Skeletal muscle satellite cell (primary cell): Measurements from ENCODE around the gene FARS2.

Experiments used
- H3K27me3 ChIP-seq: 2 replicates; pipeline ENCODE4 v1.7.0; 2013; ENCODE audit warnings: low read length; ENCODE audit not compliant: control insufficient read depth, insufficient read depth
- H3K36me3 ChIP-seq: 2 replicates; pipeline ENCODE4 v1.7.0; 2013; ENCODE audit warnings: mild to moderate bottlenecking, control low read depth, low read length; ENCODE audit not compliant: insufficient read depth
- H3K4me1 ChIP-seq: 2 replicates; pipeline ENCODE4 v1.7.0; 2013; ENCODE audit warnings: low read length; ENCODE audit not compliant: control insufficient read depth, insufficient read depth
- H3K4me2 ChIP-seq: 2 replicates; pipeline ENCODE4 v1.7.0; 2013; ENCODE audit warnings: mild to moderate bottlenecking, low read length
- H3K4me3 ChIP-seq: 2 replicates; pipeline ENCODE4 v1.7.0; 2013; ENCODE audit warnings: low read length
- H3K9ac ChIP-seq: 2 replicates; pipeline ENCODE4 v1.7.0; 2013; ENCODE audit warnings: mild to moderate bottlenecking, low read depth, low read length, moderate library complexity
- H3K9me3 ChIP-seq: replicated peaks from 2 replicates; pipeline ENCODE4 v1.7.0; 2013; ENCODE audit warnings: mild to moderate bottlenecking, control low read depth, low read length

Gene FARS2

DNA sequence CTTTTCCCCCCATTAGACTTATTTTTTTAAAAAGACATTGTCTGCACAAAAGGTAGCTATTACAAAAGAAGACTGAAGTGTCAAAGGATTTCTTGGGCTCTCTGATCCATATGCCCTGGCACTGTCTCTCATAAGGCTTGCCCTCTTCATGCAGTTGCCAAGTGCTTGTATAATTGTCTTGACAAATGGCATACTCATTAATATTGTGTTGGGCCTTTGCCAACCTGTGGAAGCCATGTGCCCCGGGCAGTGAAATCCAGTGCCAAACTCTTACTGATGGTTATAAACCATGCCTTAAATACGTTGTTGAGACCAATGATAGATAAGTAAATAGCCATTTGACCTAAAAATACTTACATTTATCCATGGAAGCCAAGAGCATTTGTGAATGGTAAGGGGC is 98.1 kb downstream of the FARS2 start:
- no peaks in the 10 kb centered on the region for H3K27me3 ChIP-seq
- H3K4me1 ChIP-seq, result no peaks in the 10 kb centered on the region
- no peaks in the 10 kb centered on the region for H3K36me3 ChIP-seq
- H3K4me3 ChIP-seq, result no peak overlapping the region
- no peaks in the 10 kb centered on the region for H3K9me3 ChIP-seq
- no peak overlapping the region for H3K9ac ChIP-seq
- no peak overlapping the region for H3K4me2 ChIP-seq

DNA sequence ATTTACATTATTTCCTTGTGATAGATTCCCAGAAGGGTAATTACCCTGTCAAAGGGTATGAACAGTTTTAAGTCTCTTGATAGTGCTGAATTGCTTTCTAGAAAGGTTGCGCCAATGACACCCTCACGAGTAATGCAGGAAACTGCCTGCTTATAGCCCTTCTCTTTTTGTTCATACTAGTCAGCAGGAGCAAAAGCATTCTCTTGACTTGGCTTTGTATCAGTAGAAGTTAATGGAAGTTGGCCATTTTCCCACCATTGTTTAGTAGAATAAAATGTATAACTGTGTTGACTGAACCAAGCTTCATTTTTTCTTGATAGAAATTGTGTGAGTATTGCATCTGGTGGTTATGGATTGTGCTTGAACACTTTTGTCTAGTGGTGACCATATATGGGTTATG is 100.1 kb downstream of the FARS2 start:
- Histone ChIP-seq H3K9me3 (no peaks in the 10 kb centered on the region), H3K9ac (no peak overlapping the region), H3K27me3 (no peaks in the 10 kb centered on the region), H3K4me1 (no peaks in the 10 kb centered on the region), H3K4me3 (no peak overlapping the region), H3K4me2 (no peak overlapping the region), H3K36me3 (no peaks in the 10 kb centered on the region)

DNA sequence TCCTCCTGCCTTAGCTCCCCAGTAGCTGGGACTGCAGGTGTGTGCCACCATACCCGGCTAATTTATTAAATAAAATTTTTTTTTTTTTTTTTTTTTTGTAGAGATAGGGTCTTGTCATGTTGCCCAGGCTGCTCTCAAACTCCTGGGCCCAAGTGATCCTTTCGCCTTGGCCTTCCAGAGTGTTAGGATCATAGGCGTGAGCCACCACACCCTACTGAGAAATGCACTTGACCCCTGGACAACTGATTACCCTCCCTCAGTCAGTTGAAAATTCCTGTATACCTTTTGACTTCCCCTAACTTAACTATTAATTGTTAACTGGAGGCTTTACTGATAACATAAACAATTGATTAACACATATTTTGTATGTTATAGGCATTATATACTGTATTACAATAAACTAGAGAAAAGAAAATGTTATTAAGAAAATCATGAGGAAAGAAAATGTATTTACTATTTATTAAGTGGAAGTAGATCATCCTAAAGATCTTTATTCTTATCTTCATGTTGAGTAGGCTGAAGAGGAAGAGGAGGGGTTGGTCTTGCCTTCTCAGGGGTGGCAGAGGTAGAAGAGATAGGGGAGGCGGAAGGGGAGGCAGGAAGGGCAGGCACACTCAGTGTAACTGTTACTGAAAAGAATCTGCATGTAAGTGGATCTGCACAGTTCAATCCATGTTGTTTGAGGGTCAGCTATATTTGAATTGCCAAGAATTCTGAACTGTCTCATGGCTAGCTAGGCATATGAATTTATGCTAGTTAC is 104.3 kb downstream of the FARS2 start:
- H3K9ac ChIP-seq, result no peak overlapping the region
- H3K4me1 ChIP-seq, result no peaks in the 10 kb centered on the region
- H3K27me3 ChIP-seq, result no peaks in the 10 kb centered on the region
- H3K4me3 ChIP-seq, result no peak overlapping the region
- H3K4me2 ChIP-seq, result no peak overlapping the region
- no peaks in the 10 kb centered on the region for H3K9me3 ChIP-seq
- H3K36me3 ChIP-seq, result no peaks in the 10 kb centered on the region

DNA sequence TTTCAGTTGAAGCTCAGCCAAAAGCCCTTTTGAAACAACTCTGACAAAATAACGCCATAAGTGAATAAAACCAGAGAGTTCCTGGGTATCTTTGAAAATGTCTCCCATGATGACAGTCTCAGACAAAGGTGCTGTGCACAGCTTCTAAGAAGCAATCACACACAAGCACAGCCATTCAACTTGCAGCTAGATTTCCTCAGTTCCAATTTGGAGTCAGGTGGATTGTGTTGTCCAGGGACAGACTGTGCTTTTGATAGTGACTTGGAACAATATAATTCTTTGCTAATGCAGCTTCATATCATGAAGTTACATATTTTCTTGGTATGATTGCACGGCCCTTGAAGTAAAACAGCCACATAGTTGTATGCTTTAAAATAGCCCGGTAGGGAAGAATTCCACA is 105.6 kb downstream of the FARS2 start:
- no peaks in the 10 kb centered on the region for H3K36me3 ChIP-seq
- no peaks in the 10 kb centered on the region for H3K27me3 ChIP-seq
- H3K9ac ChIP-seq, result no peak overlapping the region

DNA sequence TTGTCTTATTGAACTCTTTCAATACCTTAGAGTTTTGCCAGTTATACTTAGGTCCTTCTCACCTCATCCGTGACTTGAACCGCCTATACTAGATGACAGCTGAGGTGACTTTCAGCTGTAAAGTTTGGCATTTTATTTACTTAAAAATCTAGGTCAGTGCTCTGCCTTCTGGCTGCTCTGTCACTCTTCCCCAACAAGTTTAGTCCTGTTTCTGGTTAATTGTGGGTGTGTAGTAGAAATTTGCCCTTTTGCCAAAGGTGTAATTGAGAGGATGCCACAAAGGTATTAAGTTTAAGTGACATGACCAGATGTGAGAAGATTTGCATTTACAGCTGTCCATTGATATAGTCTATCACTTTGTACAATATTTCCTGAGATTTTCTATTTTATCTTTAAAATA is 106.2 kb downstream of the FARS2 start:
- no peaks in the 10 kb centered on the region for H3K9me3 ChIP-seq
- no peak overlapping the region for H3K4me2 ChIP-seq
- no peaks in the 10 kb centered on the region for H3K36me3 ChIP-seq
- H3K27me3 ChIP-seq, result no peaks in the 10 kb centered on the region
- no peak overlapping the region for H3K9ac ChIP-seq
- no peak overlapping the region for H3K4me3 ChIP-seq
- no peaks in the 10 kb centered on the region for H3K4me1 ChIP-seq

More for the DNA sequence above, 105.6 kb downstream of the FARS2 start:
- no peak overlapping the region for H3K4me3 ChIP-seq
- no peaks in the 10 kb centered on the region for H3K4me1 ChIP-seq
- H3K4me2 ChIP-seq, result no peak overlapping the region
- no peaks in the 10 kb centered on the region for H3K9me3 ChIP-seq

DNA sequence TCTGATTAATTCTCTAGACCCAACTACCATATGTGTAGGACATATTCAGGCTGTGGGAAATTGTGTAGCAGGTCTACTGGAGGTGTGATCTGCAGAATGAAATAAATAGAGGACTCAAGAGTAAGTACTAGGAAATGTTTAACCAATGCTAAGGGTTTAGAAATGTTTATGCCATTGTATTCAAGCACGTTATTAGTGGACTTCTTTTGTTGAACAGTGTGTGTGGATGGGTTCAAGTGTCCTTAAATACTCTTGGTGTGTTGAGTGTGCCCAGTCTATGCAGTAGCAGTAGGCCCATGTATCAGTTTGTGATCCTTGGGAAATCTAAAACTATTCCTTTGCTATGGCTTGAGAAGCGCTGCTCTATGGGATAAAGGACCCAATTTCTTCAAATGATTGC is 112.1 kb downstream of the FARS2 start:
- Histone ChIP-seq H3K27me3 (no peaks in the 10 kb centered on the region), H3K4me2 (no peak overlapping the region), H3K9me3 (no peaks in the 10 kb centered on the region)

DNA sequence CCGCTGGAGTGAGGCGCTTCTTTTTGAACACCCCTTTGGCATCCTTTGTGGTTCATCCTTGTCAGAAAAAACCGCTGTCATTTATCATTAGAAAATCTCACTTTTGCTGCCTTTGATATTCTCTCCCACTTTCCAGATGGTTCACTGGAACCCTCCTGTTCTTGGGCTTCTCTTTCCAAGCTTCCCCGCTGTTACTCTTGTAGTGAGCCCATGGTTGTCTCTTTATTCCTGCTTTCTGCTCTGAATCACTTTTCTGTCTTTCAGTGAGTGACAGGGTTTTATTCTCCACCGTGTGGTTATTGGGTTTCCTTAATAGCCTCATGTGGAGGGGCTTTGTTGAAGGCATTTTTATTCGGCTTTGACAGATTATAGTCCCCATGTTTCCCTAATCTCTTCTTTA is 117.0 kb downstream of the FARS2 start:
- no peaks in the 10 kb centered on the region for H3K27me3 ChIP-seq
- no peak overlapping the region for H3K9ac ChIP-seq
- no peak overlapping the region for H3K4me2 ChIP-seq
- no peaks in the 10 kb centered on the region for H3K9me3 ChIP-seq
- no peaks in the 10 kb centered on the region for H3K4me1 ChIP-seq
- no peak overlapping the region for H3K4me3 ChIP-seq
- H3K36me3 ChIP-seq, result no peaks in the 10 kb centered on the region

More for the DNA sequence above, 112.1 kb downstream of the FARS2 start:
- Histone ChIP-seq H3K36me3 (no peaks in the 10 kb centered on the region), H3K4me1 (no peaks in the 10 kb centered on the region), H3K9ac (no peak overlapping the region), H3K4me3 (no peak overlapping the region)

DNA sequence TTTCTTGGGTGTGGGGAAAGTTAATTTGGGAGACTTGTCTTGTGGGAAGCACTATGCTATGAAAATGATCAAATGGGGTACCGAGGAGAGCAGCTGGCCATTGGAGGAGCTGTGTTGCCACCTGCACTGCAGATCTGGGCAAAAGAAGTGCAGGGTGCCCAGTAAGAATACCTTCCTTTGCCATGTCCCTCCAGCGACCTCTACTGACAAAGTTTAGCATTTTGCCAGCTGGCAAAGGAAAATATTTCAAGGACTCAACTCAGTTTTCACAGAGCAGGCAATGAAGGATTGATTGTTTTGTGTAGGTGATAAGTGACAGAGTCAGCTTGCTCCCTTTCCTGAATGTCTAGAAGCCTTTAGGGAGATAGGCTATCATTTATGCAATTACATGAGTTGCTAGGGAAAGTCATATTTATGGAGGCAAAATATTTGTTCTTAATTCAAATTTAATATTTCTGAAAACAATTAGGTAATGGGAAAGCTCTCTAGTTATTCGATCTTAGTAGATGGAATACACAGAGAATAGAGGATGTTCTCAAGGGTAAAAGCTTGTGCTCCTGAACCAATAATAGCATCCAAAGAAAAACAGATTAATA is 118.4 kb downstream of the FARS2 start:
- H3K4me2 ChIP-seq, result no peak overlapping the region
- H3K4me1 ChIP-seq, result no peaks in the 10 kb centered on the region
- no peaks in the 10 kb centered on the region for H3K27me3 ChIP-seq
- no peak overlapping the region for H3K9ac ChIP-seq
- no peaks in the 10 kb centered on the region for H3K36me3 ChIP-seq
- no peak overlapping the region for H3K4me3 ChIP-seq
- no peaks in the 10 kb centered on the region for H3K9me3 ChIP-seq

DNA sequence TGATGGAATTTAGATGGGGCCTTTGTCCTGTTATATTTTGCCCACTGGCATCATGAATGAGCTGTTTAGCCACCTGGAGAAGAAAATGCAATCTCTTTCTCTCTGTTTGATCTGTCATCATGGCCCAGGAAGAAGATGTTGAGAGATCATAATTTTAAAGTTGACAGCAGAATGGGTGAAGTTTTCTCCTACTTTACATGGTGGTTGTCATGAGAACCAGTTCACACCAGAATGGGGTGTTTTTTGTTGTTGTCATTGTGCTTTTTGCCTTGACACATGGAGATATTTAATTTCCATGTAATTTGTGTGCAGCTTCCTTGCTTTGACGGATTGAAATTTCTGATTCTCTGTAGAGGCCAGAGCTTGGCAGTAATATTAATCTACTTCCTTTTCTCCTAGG is 122.5 kb downstream of the FARS2 start:
- H3K27me3 ChIP-seq, result no peaks in the 10 kb centered on the region
- no peaks in the 10 kb centered on the region for H3K4me1 ChIP-seq
- no peak overlapping the region for H3K9ac ChIP-seq
- no peaks in the 10 kb centered on the region for H3K36me3 ChIP-seq
- no peaks in the 10 kb centered on the region for H3K9me3 ChIP-seq
- no peak overlapping the region for H3K4me2 ChIP-seq
- H3K4me3 ChIP-seq, result no peak overlapping the region

DNA sequence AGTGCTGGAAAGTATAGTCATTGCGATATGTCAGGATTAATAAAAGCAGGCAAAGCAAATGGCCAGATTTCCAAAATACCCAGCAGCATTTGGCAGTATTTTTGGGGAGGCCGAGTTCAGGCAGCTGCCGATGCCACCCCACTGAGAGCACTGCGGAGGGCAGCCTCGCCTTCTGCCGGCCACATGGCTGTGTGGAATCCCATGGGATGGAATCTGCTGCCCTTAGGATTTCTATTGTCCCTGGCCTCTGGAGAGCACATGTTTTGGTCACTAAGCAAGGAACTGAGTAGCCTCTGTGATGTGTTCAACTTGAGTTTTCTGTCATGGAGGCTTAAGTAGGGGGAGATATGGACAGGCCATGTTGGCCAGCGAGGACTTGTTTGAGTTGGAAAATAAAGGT is 123.0 kb downstream of the FARS2 start:
- Histone ChIP-seq H3K9ac (no peak overlapping the region), H3K36me3 (no peaks in the 10 kb centered on the region), H3K9me3 (no peaks in the 10 kb centered on the region), H3K4me1 (no peaks in the 10 kb centered on the region), H3K27me3 (no peaks in the 10 kb centered on the region), H3K4me2 (no peak overlapping the region), H3K4me3 (no peak overlapping the region)

DNA sequence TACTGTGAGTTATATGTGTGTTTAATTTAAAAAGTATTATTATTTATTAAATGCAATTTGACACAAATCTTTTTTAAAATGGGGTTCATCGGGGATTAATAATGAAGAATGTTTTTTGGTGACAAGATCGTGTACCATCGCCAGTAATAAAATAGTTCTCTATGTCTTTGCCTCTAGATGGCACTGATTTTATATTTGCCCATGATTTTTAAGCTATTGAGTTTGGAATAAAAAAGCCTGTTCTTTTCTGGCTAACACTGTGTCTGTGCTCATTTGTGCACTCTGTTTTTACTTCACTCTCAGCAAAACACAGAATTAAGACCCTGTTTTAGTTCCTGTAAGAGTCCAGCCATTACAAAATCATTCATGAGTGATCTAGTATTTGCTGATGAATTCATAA is 127.0 kb downstream of the FARS2 start:
- H3K4me1 ChIP-seq, result no peaks in the 10 kb centered on the region
- no peak overlapping the region for H3K9ac ChIP-seq
- no peaks in the 10 kb centered on the region for H3K9me3 ChIP-seq
- no peaks in the 10 kb centered on the region for H3K27me3 ChIP-seq
- H3K36me3 ChIP-seq, result no peaks in the 10 kb centered on the region
- H3K4me3 ChIP-seq, result no peak overlapping the region
- no peak overlapping the region for H3K4me2 ChIP-seq

DNA sequence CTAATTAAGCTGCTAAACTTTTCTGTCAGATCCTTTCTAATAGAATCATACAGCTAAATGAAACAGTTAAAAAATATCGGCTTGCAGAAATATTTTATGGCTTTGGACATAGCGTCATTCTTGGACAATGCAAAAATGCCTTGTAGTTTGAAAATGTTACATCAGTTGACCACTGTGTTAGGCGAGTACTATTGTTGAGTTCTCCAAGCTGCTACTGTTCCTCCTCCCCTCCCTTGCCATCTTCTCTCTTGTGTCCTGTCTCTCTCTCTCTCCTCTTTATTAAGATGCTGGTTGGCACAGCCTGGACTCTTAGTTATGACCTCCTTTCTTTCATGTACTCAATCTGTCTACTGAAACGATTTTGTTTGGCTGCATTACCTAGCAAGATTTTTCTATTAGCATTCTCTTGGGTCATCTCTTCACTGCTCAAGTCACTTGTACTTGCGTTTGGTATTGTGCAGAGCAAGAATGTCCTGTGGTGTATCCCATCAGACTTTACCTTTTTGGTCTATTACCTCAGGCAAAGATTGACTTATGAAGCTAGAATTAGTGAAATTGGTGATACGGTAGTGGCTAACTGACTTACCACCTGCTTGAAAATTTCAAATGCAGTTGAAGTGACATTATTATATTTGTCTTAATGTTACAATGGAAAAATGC is 127.9 kb downstream of the FARS2 start:
- no peaks in the 10 kb centered on the region for H3K9me3 ChIP-seq
- H3K4me3 ChIP-seq, result no peak overlapping the region
- no peak overlapping the region for H3K4me2 ChIP-seq
- H3K4me1 ChIP-seq, result no peaks in the 10 kb centered on the region
- H3K9ac ChIP-seq, result no peak overlapping the region
- H3K27me3 ChIP-seq, result no peaks in the 10 kb centered on the region
- H3K36me3 ChIP-seq, result no peaks in the 10 kb centered on the region
